Common myeloid progenitor, CD34-positive (primary cell): ENCODE measurements around the gene CST3.

ENCODE experiments used
- CTCF ChIA-PET: fragments of 350-600 bp; sonication (Branson Sonifier 250); formaldehyde crosslinking; loops from one replicate; lab custom pipeline; 2021; ENCODE audit warnings: antibody characterized with exemption; lab: Charles Lee
- POLR2A ChIA-PET: fragments of 350-600 bp; sonication (Branson Sonifier 250); formaldehyde crosslinking; loops from one replicate; lab custom pipeline; 2021; ENCODE audit warnings: antibody characterized with exemption; lab: Charles Lee
- DNase-seq, 3 donors: peaks; one replicate each; pipeline versions ENCODE4 v3.0.0 to v3.0.0-alpha.2; 2013
- H3K27ac ChIP-seq, 2 experiments: 1 replicate in 1 of 2; 2 replicates in 1 of 2; pipeline ENCODE4 v1.7.0; 2013; ENCODE audit warnings: inconsistent platforms in 2 of 2, low read length in 2 of 2, mild to moderate bottlenecking in 2 of 2, low read depth in 1 of 2, moderate library complexity in 1 of 2; ENCODE audit not compliant: severe bottlenecking in 2 of 2, insufficient read depth in 1 of 2, poor library complexity in 1 of 2
- H3K27me3 ChIP-seq, 5 experiments: replicated peaks in 2 of 5; 1 replicate in 3 of 5; 2 replicates in 2 of 5; pipeline versions ENCODE4 v1.6.1 to v1.7.0; 2013; ENCODE audit warnings: low read length in 4 of 5, mild to moderate bottlenecking in 2 of 5, moderate library complexity in 2 of 5, inconsistent platforms in 1 of 5; ENCODE audit not compliant: insufficient read depth in 5 of 5, control insufficient read depth in 4 of 5
- H3K36me3 ChIP-seq, 4 experiments: 1 replicate in 2 of 4; 2 replicates in 2 of 4; pipeline versions ENCODE4 v1.6.1 to v1.7.0; 2013; ENCODE audit warnings: low read length in 3 of 4, control low read depth in 1 of 4, mild to moderate bottlenecking in 1 of 4; ENCODE audit not compliant: control insufficient read depth in 4 of 4, insufficient read depth in 4 of 4
- H3K4me1 ChIP-seq, 4 experiments: 1 replicate in 3 of 4; 2 replicates in 1 of 4; pipeline versions ENCODE4 v1.6.1 to v1.7.1; 2013; ENCODE audit warnings: low read length in 3 of 4, mild to moderate bottlenecking in 3 of 4, control low read depth in 1 of 4, inconsistent platforms in 1 of 4, moderate library complexity in 1 of 4; ENCODE audit not compliant: control insufficient read depth in 4 of 4, insufficient read depth in 4 of 4; ENCODE audit errors: control extremely low read depth in 1 of 4
- H3K4me3 ChIP-seq, 7 experiments: 1 replicate in 4 of 7; 2 replicates in 3 of 7; pipeline versions ENCODE4 v1.5.1 to v1.7.0; 2013; ENCODE audit warnings: mild to moderate bottlenecking in 7 of 7, low read length in 6 of 7, moderate library complexity in 6 of 7, inconsistent platforms in 2 of 7, low read depth in 2 of 7, control low read depth in 1 of 7; ENCODE audit not compliant: insufficient read depth in 4 of 7, control insufficient read depth in 1 of 7; ENCODE audit errors: extremely low read depth in 1 of 7
- H3K9me3 ChIP-seq, 5 experiments: 1 replicate in 4 of 5; 2 replicates in 1 of 5; pipeline versions ENCODE4 v1.6.1 to v1.7.1; 2013; ENCODE audit warnings: low read length in 4 of 5, mild to moderate bottlenecking in 2 of 5, inconsistent platforms in 1 of 5, low read depth in 1 of 5, moderate library complexity in 1 of 5; ENCODE audit not compliant: control insufficient read depth in 4 of 5, insufficient read depth in 2 of 5; ENCODE audit errors: control extremely low read depth in 1 of 5
- WGBS: methylation state at CpG from one replicate; pipeline ENCODE4 v1.1.5; 2013; ENCODE audit not compliant: insufficient coverage; 5-methylcytosine and 5-hydroxymethylcytosine counted together

Gene CST3

DNA sequence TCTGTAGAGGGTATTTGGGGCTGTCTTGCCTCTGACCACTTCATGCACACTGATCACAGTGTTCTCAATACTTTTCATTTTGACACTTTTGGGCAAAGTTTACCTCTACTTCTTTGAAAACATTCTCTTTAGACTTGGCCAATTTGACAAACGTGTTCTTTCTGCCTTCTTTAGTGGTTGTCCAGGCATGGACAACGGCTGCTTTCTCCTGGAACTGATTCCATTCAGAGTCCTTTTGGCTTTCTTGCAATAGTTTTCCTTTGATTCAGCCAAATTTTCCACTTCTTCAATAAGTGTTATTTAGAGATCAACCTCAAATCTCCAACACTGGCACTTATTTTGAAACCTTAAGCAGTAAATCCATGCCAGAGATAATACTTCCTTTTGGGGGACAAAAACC, 25.4 kb downstream of the CST3 start:
- Histone ChIP-seq H3K27ac (no peak overlapping the region), H3K4me3 (no peak overlapping the region), H3K36me3 (no peaks in the 10 kb centered on the region), H3K27me3 (no peaks in the 10 kb centered on the region), H3K4me1 (no peaks in the 10 kb centered on the region), H3K9me3 (no peaks in the 10 kb centered on the region)
- POLR2A ChIA-PET, result no interaction called here
- WGBS, result 92% methylated on average over 2 of the region's 2 CpGs
- CTCF ChIA-PET, result interaction anchor here (0.9 to 6.5 kb wide), 2 partner anchors 10 to 169 kb away, joined by 3 to 118 read pairs; partner anchors contain the start of gene CSTL1
- no peak for DNase-seq

GRCh38 chr20:23609486-23610109, 28.2 kb downstream of the CST3 start:
- no peak for DNase-seq
- H3K4me3 ChIP-seq, result no peak overlapping the region
- H3K36me3 ChIP-seq, result no peaks in the 10 kb centered on the region
- no peak overlapping the region for H3K27ac ChIP-seq
- H3K4me1 ChIP-seq, result peaks cover 0 to 6% (median 3%) of the 10 kb centered on the region in 4 experiments
- 100% methylated on average over 3 of the region's 5 CpGs for WGBS
- no peaks in the 10 kb centered on the region for H3K27me3 ChIP-seq
- CTCF ChIA-PET, result interaction anchor here (3.2 to 6.5 kb wide), 2 partner anchors 166 to 173 kb away, joined by 18 to 118 read pairs; partner anchors contain the start of gene CSTL1
- no peaks in the 10 kb centered on the region for H3K9me3 ChIP-seq
- POLR2A ChIA-PET, result no interaction called here

DNA sequence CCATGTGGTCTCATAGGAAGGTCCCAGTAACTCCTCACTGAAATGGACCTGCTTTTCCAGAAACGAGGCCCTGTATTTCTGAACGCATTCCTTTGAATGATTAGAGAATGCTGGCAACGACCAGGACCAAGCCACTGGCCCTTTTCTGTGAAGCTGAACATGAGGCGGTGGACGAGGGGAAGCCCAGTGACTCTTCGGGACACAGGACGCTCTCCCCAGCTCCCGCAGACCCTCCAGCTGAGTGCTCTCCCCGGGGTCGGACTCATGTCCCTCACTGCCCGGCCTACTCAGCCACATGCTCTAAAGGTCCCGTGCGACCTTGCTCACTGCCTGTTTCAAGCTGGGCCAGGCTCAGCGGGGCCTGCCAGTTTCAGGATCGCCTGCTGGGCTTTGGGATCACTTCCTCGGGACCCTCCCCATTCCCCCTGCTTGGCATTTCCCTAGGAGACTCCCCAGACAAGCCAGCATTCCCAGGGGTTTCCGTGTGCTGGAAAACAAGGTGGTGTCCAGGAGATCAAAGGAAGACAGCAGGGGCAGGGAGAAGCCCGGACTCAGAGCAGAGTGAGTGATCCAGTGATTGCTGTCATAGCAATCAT, 29.4 kb downstream of the CST3 start:
- Histone ChIP-seq H3K4me3 (no peak overlapping the region), H3K9me3 (no peaks in the 10 kb centered on the region), H3K36me3 (no peaks in the 10 kb centered on the region), H3K4me1 (peaks cover 0 to 6% (median 3%) of the 10 kb centered on the region in 4 experiments), H3K27ac (no peak overlapping the region), H3K27me3 (no peaks in the 10 kb centered on the region)
- ChIA-PET POLR2A (no interaction called here), CTCF (interaction anchor here (1.2 to 6.5 kb wide), 3 partner anchors 28 to 171 kb away, joined by 4 to 118 read pairs (median 18); partner anchors contain the start of gene CSTL1)
- DNase-seq, result no peak
- 94% methylated on average over 14 of the region's 18 CpGs for WGBS

DNA sequence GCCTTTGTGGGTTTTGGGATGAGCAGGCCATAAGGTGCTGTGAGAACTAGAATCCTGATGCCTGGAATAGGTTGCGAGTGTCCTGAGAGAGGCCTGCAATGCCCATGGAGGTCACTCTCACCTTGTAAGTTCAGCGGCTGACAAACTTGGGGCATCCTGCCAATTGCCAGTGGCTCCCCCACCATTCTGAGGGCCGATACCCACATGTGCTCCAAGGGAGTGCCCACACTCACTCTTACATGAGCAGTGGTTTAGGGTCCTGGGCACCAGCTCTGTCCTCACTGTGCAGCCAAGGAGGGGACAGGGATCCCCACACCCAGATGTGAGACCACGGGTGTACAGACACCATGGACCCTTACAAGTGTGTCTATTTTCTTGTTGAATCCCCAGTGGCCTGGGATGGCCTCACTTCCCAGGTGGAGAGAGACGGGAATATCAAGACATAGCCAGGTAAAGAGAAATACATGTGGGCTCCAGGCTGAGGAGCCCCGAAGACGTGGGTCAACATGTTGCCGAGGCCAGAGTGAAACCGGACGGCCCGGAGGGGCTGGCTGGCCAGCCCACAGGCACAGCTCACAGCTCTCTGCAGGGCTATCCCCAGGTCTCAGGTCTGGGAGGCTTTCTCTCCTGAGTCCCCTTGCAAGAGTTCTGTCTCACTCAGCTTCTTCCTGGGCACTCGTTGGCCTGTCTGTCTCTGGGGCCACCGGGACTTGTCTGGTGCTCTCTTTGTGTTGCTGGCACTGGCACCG, 30.1 kb downstream of the CST3 start:
- no peaks in the 10 kb centered on the region for H3K9me3 ChIP-seq

DNA sequence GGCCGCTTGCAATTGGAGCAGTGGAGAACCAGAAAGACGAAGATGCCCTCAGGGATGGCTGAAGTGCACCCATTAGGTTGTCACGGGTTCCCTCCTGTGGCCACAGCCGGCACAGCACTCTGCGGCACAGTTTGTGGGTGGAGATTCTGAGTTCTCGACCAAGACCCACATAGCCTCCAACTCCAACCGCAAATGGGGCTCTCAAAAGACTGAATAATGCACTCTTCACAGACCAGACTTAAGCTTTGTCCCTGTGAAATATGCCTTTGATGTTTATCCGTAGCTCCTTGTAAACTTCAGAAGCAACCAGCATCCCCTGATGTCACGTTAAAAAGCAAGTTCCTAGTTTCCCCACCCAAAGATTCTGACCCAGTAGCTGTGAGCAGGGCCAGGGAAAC, 31.1 kb downstream of the CST3 start:
- no peak overlapping the region for H3K4me3 ChIP-seq
- DNase-seq, result peak; percentile 67 to 84 (median 77)
- no peak overlapping the region for H3K27ac ChIP-seq
- WGBS, result 6% methylated on average over 7 of the region's 9 CpGs
- no peaks in the 10 kb centered on the region for H3K27me3 ChIP-seq
- H3K9me3 ChIP-seq, result no peaks in the 10 kb centered on the region
- H3K4me1 ChIP-seq, result peaks cover under 1 to 22% (median 14%) of the 10 kb centered on the region in 4 experiments
- ChIA-PET CTCF (interaction anchor here (0.7 to 6.5 kb wide), 15 partner anchors 15 to 260 kb away, joined by 3 to 118 read pairs (median 3); partner anchors contain the start of gene CSTL1), POLR2A (no interaction called here)
- no peaks in the 10 kb centered on the region for H3K36me3 ChIP-seq

More for the DNA sequence above, 30.1 kb downstream of the CST3 start:
- Histone ChIP-seq H3K27me3 (no peaks in the 10 kb centered on the region), H3K4me3 (no peak overlapping the region), H3K4me1 (peaks cover 0 to 11% (median 6%) of the 10 kb centered on the region in 4 experiments), H3K27ac (no peak overlapping the region), H3K36me3 (no peaks in the 10 kb centered on the region)
- no peak for DNase-seq
- ChIA-PET POLR2A (no interaction called here), CTCF (interaction anchor here (0.8 to 6.5 kb wide), 12 partner anchors 14 to 261 kb away, joined by 3 to 118 read pairs (median 3); partner anchors contain the start of gene CSTL1)
- WGBS, result 97% methylated on average over 13 of the region's 14 CpGs

- CTCF ChIA-PET, result interaction anchor here (0.7 to 6.5 kb wide), 11 partner anchors 20 to 260 kb away, joined by 3 to 118 read pairs (median 5); partner anchors contain the start of gene CSTL1
Measured at GRCh38 chr20:23605867-23606651, 31.7 kb downstream of the CST3 start, which contains the start of gene CST9. TSS of gene CST9 (minus strand) at chr20:23605917. CDS start at chr20:23605864, 53 bp downstream.

More at GRCh38 chr20:23605867-23606651, 31.7 kb downstream of the CST3 start, which contains the start of gene CST9:
- 59% methylated on average over 12 of the region's 16 CpGs for WGBS
- Histone ChIP-seq H3K36me3 (no peaks in the 10 kb centered on the region), H3K4me1 (peaks cover 2 to 22% (median 14%) of the 10 kb centered on the region in 4 experiments), H3K27ac (no peak within 1 kb of the TSS), H3K27me3 (no peaks in the 10 kb centered on the region), H3K4me3 (no peak within 1 kb of the TSS), H3K9me3 (no peaks in the 10 kb centered on the region)
- no peak for DNase-seq
- POLR2A ChIA-PET, result no interaction called here
